Stimulated activated CD8-positive, alpha-beta memory T cell treated with anti-CD3 and anti-CD28 coated beads, Interleukin-2, amount 100 ng/mL, for 48 hours (primary cell): Measurements from ENCODE around the gene DNAAF8.
"Not testable (repeated sequence)": the region's sequence is repeated elsewhere in the genome, so short reads cannot be mapped to it uniquely, and the experiment has no call there.

Source experiments
- DNase-seq, 2 donors: peaks; one replicate each; pipeline ENCODE4 v3.0.0-alpha.2; 2020; ENCODE audit warnings: low read depth in 2 of 2

DNAAF8 gene

GRCh38 chr16:4723071-4723767, 11.1 kb upstream of the DNAAF8 start:
- no peak for DNase-seq

- DNase-seq: no peak
Measured at GRCh38 chr16:4724661-4725270, 9.6 kb upstream of the DNAAF8 start.

GRCh38 chr16:4726616-4727015, 7.7 kb upstream of the DNAAF8 start:
- no peak for DNase-seq

GRCh38 chr16:4728676-4729075, 5.7 kb upstream of the DNAAF8 start:
- no peak for DNase-seq

GRCh38 chr16:4729876-4730275, 4.5 kb upstream of the DNAAF8 start:
- DNase-seq: no peak

GRCh38 chr16:4733211-4733742, 1.1 kb upstream of the DNAAF8 start:
- no peak for DNase-seq

GRCh38 chr16:4733747-4734062, 632 bp upstream of the DNAAF8 start:
- DNase-seq: peak in 1 of 2 donors; percentile 15

GRCh38 chr16:4734730-4735535, 596 bp downstream of the DNAAF8 start:
- DNase-seq: peak; percentile 93 to 95

GRCh38 chr16:4736546-4736945, 2.2 kb downstream of the DNAAF8 start:
- no peak for DNase-seq

GRCh38 chr16:4737545-4737944, 3.2 kb downstream of the DNAAF8 start:
- DNase-seq: no peak

GRCh38 chr16:4738370-4738769, 4.0 kb downstream of the DNAAF8 start:
- DNase-seq: not testable (repeated sequence)

- DNase-seq: no peak
Measured at GRCh38 chr16:4743226-4743878, 9.0 kb downstream of the DNAAF8 start.

GRCh38 chr16:4744555-4745273, 10.4 kb downstream of the DNAAF8 start:
- no peak for DNase-seq

GRCh38 chr16:4745274-4745569, 10.9 kb downstream of the DNAAF8 start:
- DNase-seq: no peak

- DNase-seq: no peak
Measured at GRCh38 chr16:4746215-4746614, 11.9 kb downstream of the DNAAF8 start.

- no peak for DNase-seq
Measured at GRCh38 chr16:4746991-4747574, 12.7 kb downstream of the DNAAF8 start.

- DNase-seq: no peak
Measured at GRCh38 chr16:4747906-4748681, 13.8 kb downstream of the DNAAF8 start.

- no peak for DNase-seq
Measured at GRCh38 chr16:4748682-4749411, 14.5 kb downstream of the DNAAF8 start.

- DNase-seq: no peak
Measured at GRCh38 chr16:4749700-4750257, 15.4 kb downstream of the DNAAF8 start.

GRCh38 chr16:4750896-4751295, 16.6 kb downstream of the DNAAF8 start:
- DNase-seq: no peak
